NK-92 (cell line): Measurements from ENCODE around the gene IP6K3.

Source experiments
- DNase-seq: peaks from one replicate; lab custom pipeline; 2025; ENCODE audit not compliant: unreplicated experiment; lab: John Stamatoyannopoulos, UW

The IP6K3 gene

GRCh38 chr6:33746651-33747100, at the start of gene IP6K3:
IP6K3 (minus strand) TSS chr6:33746905; CDS start chr6:33735476, 11,429 bp downstream.
- DNase-seq = no peak

GRCh38 chr6:33794910-33795623, 48.4 kb upstream of the IP6K3 start:
- DNase-seq = no peak

GRCh38 chr6:33792981-33793380, 46.3 kb upstream of the IP6K3 start:
- no peak for DNase-seq

GRCh38 chr6:33791620-33792019, 44.9 kb upstream of the IP6K3 start:
- DNase-seq = no peak

- no peak for DNase-seq
Observed at GRCh38 chr6:33790910-33791309, 44.2 kb upstream of the IP6K3 start.

- no peak for DNase-seq
Observed at GRCh38 chr6:33790379-33790778, 43.7 kb upstream of the IP6K3 start.

- no peak for DNase-seq
Observed at GRCh38 chr6:33789550-33789895, 42.8 kb upstream of the IP6K3 start.

- DNase-seq = peak; percentile 30
Observed at GRCh38 chr6:33788694-33789549, 42.2 kb upstream of the IP6K3 start, which contains the start of gene LEMD2. LEMD2 (minus strand) TSS chr6:33789130; CDS start chr6:33789116, 14 bp downstream.

GRCh38 chr6:33787954-33788693, 41.4 kb upstream of the IP6K3 start:
- DNase-seq = no peak

- no peak for DNase-seq
Observed at GRCh38 chr6:33787346-33787953, 40.7 kb upstream of the IP6K3 start.

GRCh38 chr6:33786736-33787135, 40.0 kb upstream of the IP6K3 start:
- no peak for DNase-seq

- no peak for DNase-seq
Observed at GRCh38 chr6:33785778-33786177, 39.1 kb upstream of the IP6K3 start.

- DNase-seq = no peak
Observed at GRCh38 chr6:33784787-33785186, 38.1 kb upstream of the IP6K3 start.

- no peak for DNase-seq
Observed at GRCh38 chr6:33783781-33784520, 37.2 kb upstream of the IP6K3 start.

- DNase-seq = no peak
Observed at GRCh38 chr6:33782561-33782960, 35.9 kb upstream of the IP6K3 start.

- DNase-seq = no peak
Observed at GRCh38 chr6:33781131-33781975, 34.6 kb upstream of the IP6K3 start.

- no peak for DNase-seq
Observed at GRCh38 chr6:33779895-33780294, 33.2 kb upstream of the IP6K3 start.

- DNase-seq = no peak
Observed at GRCh38 chr6:33779290-33779689, 32.6 kb upstream of the IP6K3 start.

- DNase-seq = no peak
Observed at GRCh38 chr6:33778444-33779121, 31.9 kb upstream of the IP6K3 start.
